Stimulated activated CD8-positive, alpha-beta memory T cell treated with anti-CD3 and anti-CD28 coated beads, Interleukin-7, amount 100 ng/mL, for 24 hours (primary cell): ENCODE measurements around the gene PDSS2.
"Not testable (repeated sequence)": the region's sequence is repeated elsewhere in the genome, so short reads cannot be mapped to it uniquely, and the experiment has no call there.

Source experiments
- DNase-seq: peaks from one replicate; pipeline ENCODE4 v3.0.0-alpha.2; 2020; ENCODE audit warnings: low read depth

PDSS2 gene

DNA sequence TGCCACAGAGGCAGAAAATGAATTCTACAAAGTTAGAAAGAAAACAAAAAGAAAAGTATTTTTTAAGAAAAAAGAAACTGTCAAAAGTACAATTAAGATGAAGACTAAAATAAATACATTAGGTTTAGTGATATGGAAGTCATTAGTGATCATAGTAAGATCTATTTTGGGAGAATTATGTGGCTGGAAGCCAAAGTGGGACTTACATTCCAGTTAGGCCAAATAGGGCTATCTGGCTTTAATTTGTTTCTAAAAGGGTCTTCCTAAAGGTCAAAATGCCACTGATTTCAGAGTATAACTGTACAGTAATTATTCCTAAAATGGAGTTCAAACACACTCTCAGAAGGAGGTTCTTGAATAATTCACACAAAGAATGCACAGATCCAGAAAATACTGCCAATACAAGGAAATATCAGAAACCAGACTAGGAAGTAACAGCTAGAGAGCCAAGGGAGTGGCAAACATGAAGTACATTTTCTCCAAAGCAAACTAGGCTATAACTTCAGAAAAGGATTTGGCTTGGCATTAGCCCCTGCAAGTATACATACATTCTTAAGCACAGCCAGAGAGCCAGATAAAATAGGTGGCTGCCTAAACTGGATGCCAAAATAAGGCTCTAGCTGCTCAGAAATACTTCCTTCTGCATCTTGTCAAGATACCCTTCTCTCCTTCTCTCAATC, 45.3 kb downstream of the PDSS2 start:
- no peak for DNase-seq

DNA sequence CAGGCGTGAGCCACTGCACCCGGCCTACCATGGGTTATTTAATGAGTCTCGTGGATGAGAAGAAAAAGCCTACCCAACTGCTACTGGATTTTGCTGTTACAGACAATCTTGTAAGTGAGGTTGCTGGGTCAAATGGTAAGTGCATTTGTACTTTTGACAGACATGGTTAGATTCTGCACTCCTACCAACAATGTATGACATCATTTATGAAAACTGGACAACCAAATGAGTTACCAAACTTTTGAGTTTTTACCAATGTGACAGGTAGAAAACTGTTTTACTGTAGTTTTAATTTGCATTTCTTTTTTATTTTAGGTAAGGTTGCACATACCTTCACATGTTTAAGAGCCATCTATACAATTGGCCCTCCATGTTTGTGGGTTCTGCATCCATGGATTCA, 48.2 kb downstream of the PDSS2 start:
- no peak for DNase-seq

DNA sequence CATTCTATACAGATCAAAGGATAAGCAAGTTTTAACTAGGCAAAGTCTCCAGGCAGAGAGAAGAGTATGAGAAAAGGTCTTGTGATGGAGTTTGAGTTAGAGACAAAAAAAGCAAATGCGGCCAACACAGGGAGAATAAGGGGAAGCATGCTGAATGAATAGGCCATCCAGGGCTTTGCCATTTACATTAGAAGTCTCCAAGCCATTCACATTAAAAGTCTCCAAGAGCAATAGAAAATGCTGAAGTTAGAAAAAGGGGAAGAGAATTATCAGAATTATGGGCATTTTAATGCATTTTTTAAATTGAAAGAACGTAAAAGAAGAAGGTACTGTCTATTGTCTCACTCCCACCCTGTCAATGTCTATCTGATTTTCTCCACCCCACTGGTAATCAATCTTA, 49.4 kb downstream of the PDSS2 start:
- no peak for DNase-seq

DNA sequence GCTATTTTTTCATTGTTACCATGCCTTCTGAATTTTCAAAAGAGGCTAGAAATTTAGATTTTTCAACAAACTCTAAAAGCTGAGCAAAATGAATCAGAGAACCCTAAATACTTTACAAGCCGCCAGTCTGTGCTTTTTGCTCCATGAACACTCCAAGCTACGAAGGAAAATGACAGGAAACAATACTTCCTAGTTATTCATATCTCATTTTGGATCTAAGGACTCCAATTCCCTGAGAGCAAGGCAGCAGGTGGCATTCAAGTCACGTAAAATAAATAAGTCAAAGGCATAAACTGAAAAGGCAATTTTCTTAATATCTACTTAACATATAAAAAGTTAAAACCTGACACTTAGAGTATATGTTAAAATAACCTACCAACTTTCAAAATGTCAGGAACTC, 50.6 kb downstream of the PDSS2 start:
- no peak for DNase-seq

DNA sequence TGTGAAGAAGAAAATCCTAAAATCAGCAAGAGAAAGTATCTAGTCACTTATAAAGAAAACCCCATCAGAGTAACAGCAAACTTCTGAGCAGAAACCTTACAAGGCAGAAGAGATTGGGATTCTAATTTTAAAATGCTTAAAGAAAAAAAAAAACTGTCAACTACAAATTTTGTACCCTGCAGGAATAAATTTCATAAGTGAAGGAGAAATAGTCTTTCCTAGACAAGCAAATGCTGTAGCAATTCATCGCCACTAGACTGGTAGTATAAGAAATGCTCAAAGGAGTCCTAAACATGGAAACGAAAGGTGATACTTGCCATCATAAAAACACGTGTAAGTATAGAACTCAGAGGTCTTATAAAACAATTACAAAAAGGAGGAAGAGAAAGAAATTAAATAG, 54.4 kb downstream of the PDSS2 start:
- no peak for DNase-seq

DNA sequence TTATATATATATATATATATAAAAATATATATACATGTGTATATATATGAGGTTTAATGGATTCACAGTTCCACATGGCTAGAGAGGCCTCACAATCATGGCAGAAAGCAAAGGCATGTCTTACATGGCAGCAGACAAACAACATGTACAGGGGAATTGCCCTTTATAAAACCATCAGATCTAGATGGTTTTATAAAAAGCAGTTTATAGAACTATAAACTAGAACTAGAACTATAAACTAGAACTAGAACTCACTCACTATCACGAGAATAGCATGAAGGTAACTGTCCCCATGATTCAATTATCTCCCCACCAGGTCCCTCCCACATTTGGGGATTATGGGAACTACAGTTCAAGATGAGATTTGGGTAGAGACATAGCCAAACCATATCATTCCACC, 56.8 kb downstream of the PDSS2 start:
- no peak for DNase-seq

DNA sequence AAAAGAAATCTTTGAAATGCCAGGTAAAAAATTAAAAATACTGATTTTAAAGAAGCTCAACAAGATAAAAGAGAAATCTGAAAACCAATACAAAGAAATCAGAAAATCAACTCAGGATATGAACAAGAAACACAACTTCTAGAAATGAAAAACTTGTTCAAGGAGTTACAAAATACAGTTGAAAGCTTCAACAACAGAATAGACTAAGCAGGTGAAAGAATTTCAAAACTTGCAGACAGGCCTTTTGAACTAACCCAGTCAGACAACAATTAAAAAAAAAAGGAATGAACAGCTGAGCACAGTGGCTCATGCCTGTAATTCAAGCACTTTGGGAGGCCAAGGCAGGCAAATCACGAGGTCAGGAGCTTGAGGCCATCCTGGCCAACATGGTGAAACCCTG, 57.8 kb downstream of the PDSS2 start:
- DNase-seq: no peak

DNA sequence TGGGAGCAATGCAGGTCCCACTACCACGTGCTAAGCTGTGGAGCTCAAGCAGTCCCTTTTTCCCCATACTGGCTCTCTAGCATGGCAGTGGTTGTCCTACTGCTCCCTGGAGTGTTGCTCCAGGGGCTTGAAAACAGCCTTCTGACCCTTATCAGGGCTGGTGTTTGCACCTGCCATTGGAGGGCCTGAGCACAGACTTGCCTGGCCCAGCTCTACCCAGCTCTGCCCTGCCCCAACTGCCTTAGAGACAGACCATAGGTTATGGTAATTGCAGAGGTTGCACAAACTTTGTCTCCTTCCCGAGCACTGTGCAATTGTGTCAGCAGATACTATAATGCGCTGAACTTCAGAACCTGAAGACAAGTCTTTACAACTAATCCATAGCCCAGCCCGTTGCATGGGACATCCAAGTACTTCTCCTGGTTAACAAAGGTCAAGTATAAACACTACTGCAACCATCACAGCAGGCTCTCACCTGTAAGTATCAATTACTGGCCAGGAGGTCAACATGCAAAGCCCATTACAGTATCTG, 58.7 kb downstream of the PDSS2 start:
- DNase-seq: no peak

DNA sequence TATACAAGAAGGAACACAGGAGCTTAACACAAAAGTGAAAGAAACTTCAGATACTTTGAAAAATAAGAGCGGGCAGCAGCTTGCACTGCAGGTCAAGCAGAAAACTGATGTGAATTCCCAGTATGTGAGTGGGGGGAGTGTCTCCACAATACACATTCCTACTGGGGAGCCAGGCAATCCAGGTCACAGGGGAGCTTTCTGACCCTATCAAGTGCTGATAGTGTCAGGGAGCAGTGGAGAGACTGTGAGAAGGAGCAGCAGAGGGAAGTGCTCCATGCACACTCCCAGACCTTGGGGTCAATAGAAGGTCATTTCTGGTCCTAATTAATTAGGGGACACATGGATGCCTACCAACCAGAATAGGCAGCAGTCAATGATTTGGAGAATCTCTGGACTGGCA, 59.4 kb downstream of the PDSS2 start:
- no peak for DNase-seq

DNA sequence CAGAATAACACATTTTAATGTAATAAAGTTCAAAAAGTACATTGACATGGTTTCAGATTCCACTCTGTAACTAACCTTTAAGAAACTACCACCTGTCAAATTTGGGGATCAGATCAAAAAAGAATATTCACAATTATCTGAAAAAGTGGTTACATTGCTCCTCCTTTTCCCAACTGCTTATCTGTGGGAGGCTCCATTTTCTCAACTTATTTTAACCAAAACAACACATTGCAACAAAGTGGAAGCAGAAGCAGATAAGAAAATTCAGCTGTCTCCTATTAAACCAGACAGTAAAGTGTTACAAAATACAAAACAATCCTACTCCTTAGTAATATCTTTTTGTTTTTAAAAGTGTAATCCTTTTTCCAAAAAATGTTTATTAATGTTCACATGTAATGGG, 61.4 kb downstream of the PDSS2 start:
- DNase-seq: no peak

DNA sequence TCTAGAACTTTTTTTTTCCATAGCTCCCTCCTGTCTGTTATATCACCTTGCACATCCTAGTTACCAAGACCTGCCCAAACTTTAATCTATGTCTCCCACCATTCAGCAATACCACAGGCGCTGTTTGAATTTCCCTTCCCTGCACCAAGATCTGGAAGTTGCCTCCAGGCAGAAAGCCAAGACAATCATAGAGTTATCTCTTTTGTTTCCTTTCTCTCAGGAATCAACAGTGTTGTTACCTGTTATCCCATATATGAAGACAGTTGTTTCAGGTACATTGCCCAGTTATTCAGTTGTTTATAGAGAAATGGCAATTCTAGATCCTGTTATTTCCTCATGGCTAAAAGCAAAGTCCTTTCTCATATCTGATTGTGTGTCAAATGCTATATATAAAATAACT, 63.2 kb downstream of the PDSS2 start:
- DNase-seq: no peak

DNA sequence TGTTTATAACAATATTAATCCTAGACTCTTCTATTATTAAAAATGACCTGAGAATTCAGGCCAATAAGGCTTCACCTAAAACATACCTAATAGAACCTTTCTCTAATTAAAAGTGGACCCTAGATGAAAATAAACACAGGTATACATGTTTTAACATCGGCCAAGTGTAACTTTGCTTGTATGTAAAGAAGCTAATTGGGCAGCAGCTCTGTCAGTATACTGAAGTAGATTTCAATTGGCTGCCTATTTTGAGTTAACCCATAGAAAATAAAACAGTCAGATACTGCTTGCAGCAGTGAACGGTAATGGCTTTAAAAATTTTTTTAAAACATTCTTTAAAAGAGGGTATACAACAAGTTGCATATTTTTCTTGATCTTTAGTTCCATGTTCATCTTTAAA, 67.3 kb downstream of the PDSS2 start:
- DNase-seq: no peak

DNA sequence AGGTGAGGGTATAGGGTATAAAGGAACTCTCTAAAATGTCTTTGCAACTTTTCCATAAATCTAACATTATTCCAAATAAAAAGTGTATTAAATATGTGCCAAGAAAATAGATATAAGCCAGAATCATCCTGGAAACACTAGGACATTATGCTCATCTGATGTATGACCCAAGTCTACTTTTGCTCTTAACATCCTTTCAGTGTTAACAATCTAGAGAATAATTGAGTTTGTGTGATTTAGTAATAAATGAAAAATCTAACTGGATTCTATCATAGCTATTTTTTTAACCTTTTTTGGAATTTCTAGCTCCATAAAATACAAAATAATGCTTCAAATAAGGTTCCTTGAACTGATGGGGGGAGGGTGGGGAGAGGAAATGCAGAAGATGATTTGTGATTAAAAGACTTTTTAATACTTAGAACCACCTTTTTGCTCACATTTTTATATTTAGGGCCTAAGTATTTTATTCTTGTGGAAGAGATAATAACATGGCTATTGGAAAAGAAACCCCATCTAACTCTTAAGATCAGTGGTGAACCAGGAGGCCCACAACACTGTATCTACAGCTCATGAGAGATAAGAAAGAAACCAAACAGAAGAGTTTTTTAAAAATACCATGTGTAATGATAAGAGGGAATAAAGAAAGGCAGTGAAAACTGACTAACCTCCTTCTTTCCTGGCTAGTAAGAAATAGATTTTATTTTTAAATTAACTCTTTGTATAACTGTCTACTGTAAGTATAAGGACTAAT, 68.5 kb downstream of the PDSS2 start:
- no peak for DNase-seq

DNA sequence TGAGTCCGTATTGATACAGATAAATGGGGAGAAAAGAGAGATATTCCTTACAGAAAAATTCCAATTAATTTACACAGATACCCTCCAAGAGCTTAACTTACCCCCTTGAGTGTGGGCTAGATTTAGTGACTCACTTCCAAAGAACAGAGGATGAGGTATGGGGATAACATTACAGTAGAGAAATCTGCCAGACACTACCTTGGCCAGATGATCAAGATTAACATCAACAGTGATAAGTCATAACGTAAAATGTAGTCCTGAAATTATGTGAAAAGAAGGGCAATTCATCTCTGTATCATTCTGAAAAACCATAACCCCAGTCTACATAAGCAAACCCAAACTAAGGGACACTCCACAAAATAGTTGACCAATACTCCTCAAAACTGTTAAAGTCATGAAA, 69.3 kb downstream of the PDSS2 start:
- no peak for DNase-seq

DNA sequence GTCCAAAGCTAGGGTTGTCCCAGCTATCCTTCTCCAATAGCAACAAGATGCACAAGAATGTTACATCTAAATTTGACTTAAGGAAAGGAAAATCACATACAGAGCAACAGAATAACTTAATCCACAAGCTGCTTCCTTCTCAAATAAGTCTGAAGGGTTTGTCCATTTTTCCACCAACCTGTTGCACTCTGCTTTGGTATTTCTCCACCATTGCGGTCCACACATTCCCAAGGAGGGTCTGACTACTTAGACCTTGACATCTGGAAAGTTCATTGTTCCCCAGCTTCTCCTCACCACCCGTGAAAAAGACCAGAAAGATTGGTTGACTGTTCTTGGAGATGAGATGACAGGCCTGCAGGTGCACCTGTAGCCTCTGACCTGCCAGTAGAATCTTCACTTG, 72.5 kb downstream of the PDSS2 start:
- DNase-seq: no peak

DNA sequence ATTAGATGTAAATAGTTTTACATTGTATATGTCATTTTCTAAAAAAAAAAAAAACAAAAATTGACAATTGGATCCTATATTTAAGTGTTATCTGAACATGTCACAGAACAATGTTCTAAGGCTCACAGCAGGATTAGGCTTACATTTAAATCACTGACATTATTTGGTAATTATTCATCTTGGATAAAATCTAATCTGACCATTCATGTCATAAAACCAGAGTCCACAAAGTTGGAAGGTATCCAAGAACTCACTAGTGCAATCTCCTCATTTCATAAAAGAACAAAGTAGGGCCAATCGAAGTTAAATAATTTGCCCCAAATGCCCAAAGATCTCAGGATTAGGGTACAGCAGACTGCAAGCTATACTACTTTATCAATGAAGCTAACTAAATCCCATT, 73.0 kb downstream of the PDSS2 start:
- DNase-seq: no peak

DNA sequence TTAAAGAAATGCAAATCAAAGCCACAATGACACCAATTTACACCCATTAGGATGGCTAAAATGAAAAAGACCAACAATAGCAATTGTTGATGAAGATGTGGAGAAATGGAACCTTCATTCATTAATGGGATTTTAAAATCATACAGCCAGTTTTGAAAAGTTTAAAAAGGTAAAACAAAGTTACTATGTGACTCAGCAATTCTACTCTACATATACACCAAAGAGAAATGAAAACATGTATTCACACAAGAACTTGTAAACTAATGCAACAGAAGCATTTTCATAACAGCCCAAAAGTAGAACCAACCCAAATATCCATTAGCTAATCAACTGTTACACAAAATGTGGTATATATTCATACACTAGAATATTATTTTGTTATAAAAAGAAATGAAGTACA, 75.7 kb downstream of the PDSS2 start:
- no peak for DNase-seq

DNA sequence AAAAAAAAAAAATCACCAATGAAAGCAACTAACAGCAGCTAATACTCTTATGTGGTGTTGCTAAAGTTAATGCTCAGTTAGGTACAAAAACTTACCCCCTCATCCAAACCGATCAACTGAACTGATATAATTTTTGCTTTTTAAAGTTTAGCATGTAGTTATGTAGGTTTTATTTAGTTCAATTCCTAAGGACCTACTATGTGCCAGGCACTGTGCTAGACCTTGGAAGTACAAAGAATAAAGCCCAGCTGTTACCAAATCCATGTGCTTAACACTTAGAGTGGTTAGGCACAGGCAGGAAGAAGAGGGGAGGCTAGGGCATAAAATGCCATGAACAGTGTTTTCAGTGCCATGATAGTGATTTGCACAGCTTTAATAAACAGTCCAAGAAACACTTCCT, 85.1 kb downstream of the PDSS2 start:
- DNase-seq: no peak

DNA sequence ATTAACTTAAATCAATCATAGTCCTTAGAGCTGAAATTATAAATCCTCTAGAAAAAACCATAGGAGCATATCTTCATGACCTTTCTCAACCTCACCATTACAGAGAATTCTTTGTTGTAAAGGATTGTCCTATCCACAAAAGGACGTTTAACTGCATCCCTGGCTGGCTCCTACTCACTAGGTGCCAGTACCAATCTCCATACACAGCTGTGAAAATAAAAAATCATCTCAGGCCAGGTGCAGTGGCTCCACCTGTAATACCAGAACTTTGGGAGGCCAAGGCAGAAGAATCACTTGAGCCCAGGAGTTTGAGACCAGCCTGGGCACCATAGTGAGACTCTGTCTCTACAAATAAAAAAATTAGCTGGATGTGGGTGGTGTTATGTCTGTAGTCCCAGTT, 89.9 kb downstream of the PDSS2 start:
- no peak for DNase-seq

DNA sequence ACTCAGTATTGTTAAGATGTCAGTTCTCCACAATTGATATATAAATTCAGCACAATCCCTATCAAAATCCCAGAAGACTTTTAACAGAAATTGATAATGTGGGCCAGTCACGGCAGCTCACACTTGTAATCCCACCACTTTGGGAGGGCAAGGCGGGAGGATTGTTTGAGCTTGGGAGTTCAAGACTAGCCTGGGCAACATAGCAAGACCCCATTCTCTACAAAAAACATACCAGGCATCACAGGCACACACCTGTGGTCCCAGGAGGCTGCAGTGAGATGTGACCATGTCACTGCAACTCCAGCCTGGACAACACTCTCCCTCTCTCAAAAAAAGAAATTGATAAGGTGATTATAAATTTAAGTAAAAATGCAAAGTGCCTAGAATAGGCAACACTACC, 90.9 kb downstream of the PDSS2 start:
- no peak for DNase-seq

DNA sequence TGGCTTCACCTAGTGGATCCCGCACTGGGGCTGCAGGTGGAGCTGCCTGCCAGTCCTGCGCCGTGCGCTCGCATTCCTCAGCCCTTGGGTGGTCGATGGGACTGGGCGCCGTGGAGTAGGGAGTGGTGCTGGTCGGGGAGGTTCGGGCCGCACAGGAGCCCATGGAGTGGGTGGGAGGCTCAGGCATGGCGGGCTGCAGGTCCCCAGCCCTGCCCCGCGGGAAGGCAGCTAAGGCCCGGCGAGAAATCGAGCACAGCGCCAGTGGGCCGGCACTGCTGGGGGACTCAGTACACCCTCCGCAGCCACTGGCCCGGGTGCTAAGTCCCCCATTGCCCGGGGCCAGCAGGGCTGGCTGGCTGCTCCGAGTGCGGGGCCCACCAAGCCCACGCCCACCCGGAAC, 95.2 kb downstream of the PDSS2 start:
- not testable (repeated sequence) for DNase-seq

DNA sequence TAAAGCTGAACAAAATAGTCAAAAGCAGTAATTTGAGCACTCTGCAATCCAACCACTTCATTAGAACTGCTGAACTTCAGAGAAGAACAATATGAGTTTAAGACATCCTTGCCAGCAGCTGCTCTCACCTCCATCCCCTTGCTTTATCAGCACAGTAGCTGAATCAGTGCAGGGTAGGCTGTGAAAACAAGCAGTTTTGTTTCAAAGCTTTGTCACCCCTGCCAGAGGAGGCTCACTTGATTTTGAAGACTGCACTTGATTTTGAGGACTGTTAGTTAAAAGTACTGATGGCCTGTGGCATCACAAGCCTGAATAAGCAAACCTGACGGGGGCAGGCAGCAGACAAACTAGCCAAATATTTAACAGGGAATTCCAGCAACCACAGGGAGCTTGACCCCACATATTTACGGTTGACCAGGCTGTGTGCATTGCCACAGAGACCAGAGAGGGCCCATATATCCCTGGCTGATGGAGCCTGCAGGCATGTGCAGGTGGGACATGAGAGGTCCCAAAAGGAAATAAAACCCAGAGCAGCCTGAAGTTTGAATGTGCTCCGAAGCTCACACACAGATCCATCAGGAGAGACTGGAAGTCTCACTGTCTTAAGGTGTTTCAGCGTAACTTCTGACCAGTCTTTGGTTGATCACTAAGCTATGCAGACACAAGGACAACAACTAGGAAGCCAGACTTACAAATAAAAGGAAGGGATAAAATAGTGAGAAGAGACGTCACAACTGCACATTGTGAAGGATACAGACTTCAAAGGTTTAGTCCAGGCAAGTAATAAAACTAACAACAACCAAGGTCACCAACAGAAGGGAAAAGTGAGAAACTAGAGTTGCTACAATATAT, 97.4 kb downstream of the PDSS2 start:
- no peak for DNase-seq

DNA sequence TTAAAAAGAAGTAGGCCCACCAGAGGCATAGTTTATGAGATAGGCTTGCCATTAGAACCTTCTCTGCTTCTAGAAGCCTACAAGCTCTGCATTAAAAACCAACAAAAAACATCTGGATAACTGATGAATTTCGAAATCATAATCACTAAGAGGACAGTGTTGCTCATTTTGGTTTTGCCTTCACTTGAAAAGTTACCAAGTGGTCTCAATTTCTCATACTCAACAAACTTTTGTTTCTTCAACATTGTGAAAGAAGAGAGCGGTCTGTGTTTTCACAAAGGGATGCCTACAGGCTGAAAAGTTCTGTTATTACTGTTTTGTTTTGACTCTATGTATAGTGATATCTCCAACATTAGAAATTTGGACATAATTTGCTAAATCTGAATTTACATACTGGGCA, 98.9 kb downstream of the PDSS2 start:
- DNase-seq: no peak
